ENCODE measurements around the gene GPR68. TPM values are rescaled to one million over a fixed set of nuclear protein-coding genes. Genes with fewer than 3 reads are reported as not detected.

The GPR68 gene
- total and polyA plus RNA-seq, 2 of the 4 experiments (the other 2 are of a cell fraction) = 0.72 to 0.94 TPM

GRCh38 chr14:91291786-91292405, 47.4 kb upstream of the GPR68 start:
- Histone ChIP-seq H2AFZ (replicated peaks; ENCODE audit: low read length, poor library complexity) (no peak overlapping the region), H3K4me1 (ENCODE audit: control insufficient read depth, insufficient read depth, low read length) (no peaks in the 10 kb centered on the region), H3K36me3 (ENCODE audit: control insufficient read depth, insufficient read depth, low read length) (no peaks in the 10 kb centered on the region), H3K79me1 (ENCODE audit: low read depth in 1 of 2, low read length in 2 of 2) (no peaks in the 10 kb centered on the region), H3K9me1 (ENCODE audit: insufficient read depth, low read length) (no peaks in the 10 kb centered on the region), H2BK120ac (ENCODE audit: low read depth, low read length) (no peak overlapping the region), H2AK5ac (ENCODE audit: low read depth, low read length) (no peak overlapping the region), H2BK15ac (ENCODE audit: low read depth, low read length) (no peak overlapping the region), H3K9me3 (ENCODE audit: control insufficient read depth, insufficient read depth, low read length) (no peaks in the 10 kb centered on the region), H3K27ac (ENCODE audit: insufficient read depth, low read length) (no peak overlapping the region), H2BK20ac (ENCODE audit: low read depth, low read length) (no peak overlapping the region), H4K8ac (ENCODE audit: low read depth in 2 of 2, low read length in 2 of 2) (no peak overlapping the region), H3K23ac (ENCODE audit: low read depth, low read length) (no peak overlapping the region), H3K18ac (ENCODE audit: low read depth, low read length) (no peak overlapping the region), H2BK5ac (ENCODE audit: low read depth, low read length, poor library complexity, severe bottlenecking) (no peak overlapping the region), H2AK9ac (replicated peaks; ENCODE audit: low read depth, low read length, poor library complexity) (no peak overlapping the region), H3K4me2 (ENCODE audit: low read depth, low read length) (no peak overlapping the region), H3K4me3 (ENCODE audit: insufficient read depth, low read depth, low read length) (no peak overlapping the region), H4K20me1 (ENCODE audit: insufficient read depth, low read length) (no peaks in the 10 kb centered on the region), H4K91ac (ENCODE audit: insufficient read depth, low read depth, low read length) (no peak overlapping the region), H3K56ac (ENCODE audit: extremely low read depth, insufficient read depth, low read length) (no peak overlapping the region), H3K4ac (ENCODE audit: low read depth, low read length) (no peak overlapping the region), H4K5ac (ENCODE audit: low read depth, low read length) (no peak overlapping the region), H3K27me3 (ENCODE audit: control insufficient read depth, insufficient read depth, low read length) (peaks cover 2% of the 10 kb centered on the region; the same call in 1 of the 2 replicates), H3K14ac (replicated peaks; ENCODE audit: low read depth, low read length) (no peak overlapping the region), H3K9ac (ENCODE audit: low read depth, low read length) (no peak overlapping the region)
- POLR2A ChIA-PET (ENCODE audit: unreplicated experiment) = no interaction called here
- TF ChIP-seq SMC3 (IDR thresholded peaks at IDR 0.05; ENCODE audit: low read depth, low read length) (no peak), POLR2A (IDR thresholded peaks at IDR 0.05; ENCODE audit: low read depth, low read length) (no peak), RAD21 (IDR thresholded peaks at IDR 0.05; ENCODE audit: low read length) (no peak), MXI1 (IDR thresholded peaks at IDR 0.05; ENCODE audit: borderline replicate concordance, low read depth, low read length) (no peak), USF2 (IDR thresholded peaks at IDR 0.05; ENCODE audit: low read depth, low read length) (no peak), CHD1 (IDR thresholded peaks at IDR 0.05; ENCODE audit: low read depth, low read length) (no peak), RFX5 (IDR thresholded peaks at IDR 0.05; ENCODE audit: low read depth, low read length) (no peak), MAFK (IDR thresholded peaks at IDR 0.05; ENCODE audit: low read depth, low read length) (no peak), ELK1 (IDR thresholded peaks at IDR 0.05; ENCODE audit: borderline replicate concordance, low read depth, low read length) (no peak), CEBPB (IDR thresholded peaks at IDR 0.05; ENCODE audit: low read depth, low read length) (no peak)
- TF ChIP-seq, protein P1, sequence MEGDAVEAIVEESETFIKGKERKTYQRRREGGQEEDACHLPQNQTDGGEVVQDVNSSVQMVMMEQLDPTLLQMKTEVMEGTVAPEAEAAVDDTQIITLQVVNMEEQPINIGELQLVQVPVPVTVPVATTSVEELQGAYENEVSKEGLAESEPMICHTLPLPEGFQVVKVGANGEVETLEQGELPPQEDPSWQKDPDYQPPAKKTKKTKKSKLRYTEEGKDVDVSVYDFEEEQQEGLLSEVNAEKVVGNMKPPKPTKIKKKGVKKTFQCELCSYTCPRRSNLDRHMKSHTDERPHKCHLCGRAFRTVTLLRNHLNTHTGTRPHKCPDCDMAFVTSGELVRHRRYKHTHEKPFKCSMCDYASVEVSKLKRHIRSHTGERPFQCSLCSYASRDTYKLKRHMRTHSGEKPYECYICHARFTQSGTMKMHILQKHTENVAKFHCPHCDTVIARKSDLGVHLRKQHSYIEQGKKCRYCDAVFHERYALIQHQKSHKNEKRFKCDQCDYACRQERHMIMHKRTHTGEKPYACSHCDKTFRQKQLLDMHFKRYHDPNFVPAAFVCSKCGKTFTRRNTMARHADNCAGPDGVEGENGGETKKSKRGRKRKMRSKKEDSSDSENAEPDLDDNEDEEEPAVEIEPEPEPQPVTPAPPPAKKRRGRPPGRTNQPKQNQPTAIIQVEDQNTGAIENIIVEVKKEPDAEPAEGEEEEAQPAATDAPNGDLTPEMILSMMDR (conservative IDR thresholded peaks at IDR 0.05; ENCODE audit: low read depth, low read length) = no peak
- BruUV-seq (replicated peaks) = no TSS peak
- in situ Hi-C loops (cut with MboI; ENCODE audit: low sequenced_read_pairs) (no loop called here), intact Hi-C loops (cut with micrococcal nuclease) (no loop called here), dilution Hi-C loops (cut with HindIII; ENCODE audit: low sequenced_read_pairs, unreplicated experiment) (no loop called here)
- ATAC-seq (ENCODE audit: low read depth) (no peak), DNase-seq (no peak)
- CTCF ChIA-PET = no interaction called here
- 79% methylated on average over 10 of the region's 21 CpGs; no CpG with 5 or more reads in 1 of the 2 experiments for WGBS, 2 experiments (ENCODE audit: extremely low coverage in 2 of 2, insufficient read length in 1 of 2)

Data from IMR-90 (cell line).